Right hindlimb (tissue), 1 donor: ENCODE results near the gene PLA2G4F.

Source experiments
- DNase-seq: peaks from one replicate; pipeline ENCODE4 v3.0.0-alpha.2; 2018

PLA2G4F gene

DNA sequence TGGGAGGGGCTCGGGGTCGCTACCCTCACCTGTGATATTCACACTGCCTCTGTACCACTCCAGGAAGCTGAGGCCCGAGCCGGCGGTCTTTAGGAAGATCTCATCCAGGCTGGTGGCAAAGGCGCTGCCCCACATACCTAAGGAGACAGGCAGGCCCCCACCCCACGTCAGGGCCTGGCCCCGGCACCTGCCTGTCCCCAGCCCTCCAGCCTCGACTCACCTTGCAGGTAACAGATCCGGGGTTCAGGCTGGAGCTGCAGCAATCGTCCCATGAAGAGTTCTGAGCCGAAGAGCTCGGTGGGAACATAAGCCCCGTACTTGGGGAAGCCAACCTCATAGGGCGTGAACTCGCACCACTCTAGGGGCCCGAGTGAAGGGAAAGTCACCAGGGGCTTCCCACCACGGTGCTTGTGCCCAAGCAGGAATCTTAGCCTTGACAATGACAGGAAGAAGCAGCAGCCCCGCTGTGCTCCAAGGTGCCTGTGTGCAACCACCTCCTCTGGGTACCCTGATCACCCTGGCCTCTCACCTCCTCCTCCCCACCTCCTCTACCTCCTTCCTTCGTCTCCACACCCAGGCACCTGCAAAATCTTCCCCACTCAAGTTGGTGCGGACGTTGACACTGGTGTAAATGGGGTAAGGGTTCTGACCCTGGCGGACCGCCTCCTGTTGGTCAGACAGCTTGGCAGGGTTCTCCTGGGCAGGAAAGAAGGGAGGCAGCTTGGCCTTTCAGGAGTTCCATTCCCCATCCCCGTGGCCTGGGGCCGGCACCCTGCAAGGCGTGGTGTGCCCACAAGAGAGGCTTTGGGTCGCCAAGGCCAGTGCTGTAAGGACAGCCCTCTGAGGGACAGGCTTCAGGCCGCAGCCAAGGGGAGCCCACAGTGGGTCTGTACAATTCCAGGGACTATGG lies 10.6 kb downstream of the PLA2G4F start:
- no peak for DNase-seq

DNA sequence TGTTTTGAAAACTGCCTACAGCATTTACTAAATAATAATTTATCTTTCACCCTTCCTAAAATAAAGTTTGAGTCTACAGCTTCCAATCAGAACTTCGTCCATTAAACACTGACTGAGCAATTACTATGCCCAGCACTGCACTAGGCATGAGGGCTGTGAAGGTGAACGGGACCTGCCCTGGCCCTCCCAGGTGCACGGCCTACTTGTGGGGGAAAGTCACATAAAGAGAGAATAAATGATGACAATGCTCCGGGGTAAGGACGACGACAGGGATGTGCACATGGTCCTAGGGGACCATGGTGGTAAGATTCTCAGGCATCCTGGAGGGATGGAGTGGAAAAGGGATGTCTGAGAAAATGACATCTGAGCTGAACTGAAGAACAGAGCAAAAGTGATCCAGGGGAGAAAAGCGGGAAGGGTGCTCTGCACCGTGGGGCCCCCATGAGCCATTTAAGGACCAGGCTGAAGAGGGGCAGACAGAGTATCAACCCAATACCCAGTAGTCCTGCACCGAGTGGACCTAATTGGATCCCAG lies 11.5 kb downstream of the PLA2G4F start:
- DNase-seq, result no peak

DNA sequence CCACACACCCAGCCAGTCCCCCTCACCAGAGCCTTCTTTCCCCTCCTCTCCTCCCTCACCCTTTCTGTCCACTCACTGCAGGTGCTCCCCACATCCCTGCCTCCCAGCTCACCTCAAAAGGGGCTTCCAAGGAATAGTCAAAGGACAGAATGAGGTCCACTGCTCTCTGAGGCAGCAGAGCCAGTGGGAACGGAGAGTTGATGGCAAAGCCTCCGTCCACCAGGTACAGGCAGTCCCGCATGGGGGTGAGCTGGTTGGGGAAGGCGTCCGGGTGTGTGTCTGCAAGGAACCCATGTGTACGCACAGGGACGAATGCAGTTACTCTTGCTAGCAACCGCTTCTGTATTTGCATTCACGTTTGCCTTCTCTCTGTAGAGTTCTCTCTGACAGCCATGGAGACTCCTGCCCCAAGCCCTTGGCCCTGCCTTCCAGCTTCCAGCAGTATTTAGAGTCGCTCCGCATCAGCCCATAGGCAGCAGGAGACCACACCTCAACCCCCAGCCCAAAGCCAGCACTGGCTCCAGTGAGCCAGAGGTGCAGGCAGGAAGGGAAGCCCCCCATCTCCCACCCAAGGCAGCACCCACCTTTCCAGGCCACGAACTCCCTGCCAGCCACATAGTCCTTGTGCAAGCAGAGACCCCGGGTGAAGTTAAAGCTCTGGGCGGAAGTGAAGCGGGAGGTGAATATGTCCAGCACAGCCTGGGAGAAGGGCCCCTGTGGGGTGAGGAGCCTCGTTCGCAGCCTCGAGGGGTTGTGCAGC lies 12.4 kb downstream of the PLA2G4F start:
- no peak for DNase-seq

DNA sequence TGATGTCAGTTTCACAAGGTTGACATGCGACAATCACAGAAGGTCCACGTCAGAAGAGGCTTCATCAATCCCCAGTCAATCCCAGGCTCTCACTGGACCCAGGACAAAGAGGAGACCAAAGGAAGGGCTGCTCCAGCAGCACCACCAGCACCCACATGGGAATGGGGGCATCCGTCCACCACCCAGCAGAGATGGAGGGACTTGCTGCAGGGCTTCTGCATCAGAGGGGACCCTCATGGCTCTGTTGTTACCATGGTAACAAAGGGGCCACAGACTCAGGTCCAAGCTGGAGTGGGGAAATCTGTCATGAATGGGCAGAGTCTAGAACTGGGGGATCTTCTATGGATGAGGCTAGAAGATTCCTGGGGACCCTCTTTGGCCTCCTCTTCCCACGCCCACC lies 13.1 kb downstream of the PLA2G4F start:
- DNase-seq, result no peak

DNA sequence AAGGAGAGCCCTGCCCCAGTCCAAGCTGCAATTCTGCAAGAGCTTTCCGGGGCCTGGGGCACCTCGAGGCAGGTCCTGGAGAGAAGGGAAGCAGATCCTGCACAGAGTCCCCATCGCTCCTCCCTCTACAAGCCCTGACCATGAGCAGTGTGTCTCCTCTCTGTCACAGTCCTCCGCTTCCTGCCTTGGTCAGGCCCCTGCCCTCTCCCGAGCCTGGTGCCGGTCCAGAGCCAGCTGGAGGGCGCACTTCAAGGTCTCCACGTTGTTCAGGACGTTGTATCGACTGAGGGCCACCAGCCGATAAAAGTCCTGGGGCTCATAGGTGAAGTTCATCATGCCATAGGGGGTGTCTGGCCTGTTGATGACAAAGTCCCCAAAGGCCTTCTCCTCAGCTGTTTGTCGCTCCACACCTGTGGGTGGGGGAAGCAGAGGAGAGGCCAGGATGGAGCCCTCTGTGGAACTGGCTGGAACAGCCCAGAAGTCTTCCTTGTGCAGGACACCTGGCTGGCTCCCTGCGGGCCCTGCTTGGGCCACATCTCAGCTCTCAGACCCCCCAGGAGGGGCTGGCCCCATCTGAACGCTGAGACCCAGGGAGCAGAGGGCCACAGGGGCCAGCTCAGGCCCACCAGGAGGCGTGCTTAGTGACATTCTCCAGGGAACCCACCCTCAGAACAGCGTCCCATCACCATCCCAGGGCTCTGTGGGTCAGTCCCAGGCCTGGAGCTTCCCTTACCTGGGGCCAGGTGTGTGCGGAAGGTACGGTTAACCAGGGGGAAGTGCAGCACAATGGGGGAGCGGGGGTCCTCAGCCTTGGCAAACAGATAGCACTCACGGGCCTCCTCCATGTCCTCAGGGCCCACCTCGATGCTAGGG lies 14.4 kb downstream of the PLA2G4F start:
- DNase-seq, result no peak

DNA sequence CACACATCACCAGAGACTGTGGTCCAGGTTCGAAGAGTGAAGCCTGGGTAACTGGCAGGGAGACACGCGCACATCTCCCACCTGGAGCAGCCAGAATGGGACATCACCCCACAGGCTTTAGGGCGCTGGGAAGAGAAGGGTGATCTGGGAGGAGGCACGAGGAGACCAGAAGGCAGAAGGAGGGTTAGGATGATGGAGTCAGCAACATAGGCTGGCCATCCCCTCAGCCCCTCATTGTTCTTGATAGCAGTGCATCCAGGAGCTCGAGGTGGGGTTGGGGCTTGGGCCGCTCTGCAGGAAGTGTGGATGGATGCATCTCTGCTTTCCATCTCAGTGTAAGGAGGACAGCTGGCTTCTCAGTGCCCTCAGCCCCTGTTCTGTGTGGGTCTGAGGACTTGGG lies 15.2 kb downstream of the PLA2G4F start:
- DNase-seq, result no peak

DNA sequence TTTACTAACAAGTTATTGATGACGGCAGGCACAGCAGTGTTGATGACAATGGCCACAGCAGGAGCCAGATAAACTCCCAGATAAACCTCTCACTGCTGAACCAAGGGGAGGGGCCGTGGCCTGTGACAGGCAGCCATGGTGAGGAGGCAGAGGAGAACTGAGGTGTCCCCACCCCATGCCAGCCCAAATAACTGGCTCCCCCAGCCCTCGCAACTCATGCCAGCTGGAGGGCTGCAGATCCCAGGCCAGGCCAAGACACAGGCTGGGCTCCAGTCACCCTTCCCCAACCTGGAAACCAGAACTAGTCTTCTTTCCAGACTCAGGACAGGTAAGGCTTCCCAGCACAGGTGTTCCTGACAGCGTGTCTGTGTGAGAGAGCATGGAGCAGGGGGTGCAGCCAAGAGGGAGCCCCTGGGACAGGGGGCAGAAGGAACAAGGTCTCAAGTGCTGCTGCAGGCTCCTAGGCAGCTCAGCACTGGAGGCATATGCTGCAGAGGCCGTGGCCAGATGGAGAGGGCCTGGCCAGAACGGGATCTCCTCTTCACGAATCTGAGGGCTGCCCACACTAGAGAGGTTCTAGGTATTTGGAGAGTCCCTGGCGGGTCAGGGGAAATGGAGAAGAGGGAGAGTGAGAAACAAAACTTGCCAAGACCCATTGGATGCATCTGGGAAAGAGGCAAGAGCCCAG lies 15.9 kb downstream of the PLA2G4F start:
- DNase-seq, result no peak

DNA sequence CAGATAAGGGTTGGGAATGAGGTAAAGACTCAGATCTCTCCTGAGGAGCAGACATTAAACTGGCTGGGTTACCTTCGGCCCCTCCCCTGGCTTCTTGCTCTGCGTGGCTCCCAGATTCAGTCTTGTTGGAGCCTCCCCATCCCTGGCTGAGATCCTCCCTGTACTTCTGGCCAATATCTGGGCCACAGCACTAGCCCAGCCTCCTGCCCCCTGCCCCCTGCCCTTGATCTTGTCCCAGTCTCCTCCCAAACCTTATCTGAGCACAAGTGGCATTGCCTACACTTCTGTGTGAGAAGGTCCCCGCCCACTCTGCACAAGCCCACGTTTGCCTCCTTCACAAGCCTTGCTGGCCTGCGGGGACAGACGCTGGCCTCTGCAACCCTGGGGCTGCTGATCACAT lies 16.8 kb downstream of the PLA2G4F start:
- DNase-seq, result no peak

DNA sequence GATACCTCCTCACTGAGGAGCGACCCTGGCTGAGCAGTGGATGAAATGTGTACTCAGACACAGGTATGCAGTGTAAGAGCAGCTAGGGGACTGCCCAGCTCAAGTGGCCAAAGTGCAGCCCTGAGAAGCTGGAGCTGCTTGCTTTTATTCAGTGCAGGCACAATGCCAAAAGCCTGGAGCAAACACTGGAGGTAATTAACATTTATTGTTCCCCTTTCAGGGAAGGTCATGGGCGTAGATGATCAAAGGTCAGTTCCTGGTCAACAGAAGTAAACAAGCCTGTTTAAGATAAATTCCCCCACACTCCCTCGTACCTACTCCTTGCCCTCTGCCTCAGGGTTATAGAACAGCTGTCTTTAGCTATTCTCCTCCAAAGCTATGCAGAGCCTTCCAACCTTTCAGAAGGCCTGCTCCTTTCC lies 17.5 kb downstream of the PLA2G4F start:
- no peak for DNase-seq

DNA sequence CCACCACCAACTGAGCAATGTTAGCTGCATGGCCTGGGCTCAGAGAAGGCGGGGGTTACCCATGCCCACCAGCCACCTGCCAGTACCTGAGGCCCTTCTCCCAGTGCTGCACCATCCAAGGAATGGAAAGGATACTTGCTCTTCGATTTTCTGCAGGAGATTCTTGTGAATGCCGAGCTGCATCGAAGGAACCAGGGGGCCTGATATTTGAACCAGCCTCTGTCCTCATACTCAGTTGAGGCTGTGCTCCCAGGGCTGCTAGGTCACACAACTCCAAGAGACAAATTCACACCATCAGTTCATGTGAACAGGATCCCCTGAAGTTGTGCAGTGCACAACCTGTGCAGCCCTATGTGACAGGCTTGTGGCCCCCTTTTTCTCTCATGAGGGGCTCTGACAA lies 18.0 kb downstream of the PLA2G4F start:
- no peak for DNase-seq

DNA sequence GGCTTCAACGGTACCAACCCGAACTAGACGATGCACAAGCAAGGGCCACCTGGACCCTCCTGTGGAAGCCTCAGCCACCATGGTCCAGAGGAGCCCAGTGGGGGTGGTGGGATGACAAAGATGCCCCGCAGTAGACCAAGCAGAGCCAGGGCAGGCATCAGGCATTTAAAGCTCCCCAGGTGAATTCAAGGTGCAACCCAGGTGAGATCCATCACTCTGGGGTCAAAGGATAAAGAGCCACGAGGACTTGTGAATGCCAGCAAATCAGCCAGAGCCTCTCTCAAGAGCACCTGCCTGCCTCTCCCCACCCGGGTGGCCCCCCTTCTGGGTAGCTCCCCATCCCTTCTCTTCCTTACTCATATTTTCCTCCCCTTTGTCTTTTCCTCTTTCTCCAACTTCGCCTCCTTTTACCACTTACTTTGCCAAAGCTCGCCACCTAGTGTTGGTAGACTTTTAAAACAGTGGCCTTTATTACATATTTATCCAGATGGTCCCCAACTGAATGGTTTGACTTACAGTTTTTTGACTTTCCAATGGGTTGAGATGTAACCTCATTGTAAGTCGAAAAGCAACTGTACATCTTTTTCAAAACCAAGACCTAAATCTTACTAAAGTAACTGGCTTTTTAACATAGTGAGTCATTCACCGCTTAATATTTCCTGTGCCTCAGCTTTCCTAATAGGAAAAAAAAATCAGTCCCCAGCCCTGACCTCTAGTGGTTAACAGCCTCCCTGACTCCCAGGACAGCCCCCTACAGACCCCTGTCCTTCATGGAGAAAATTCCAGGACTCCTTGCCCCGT lies 18.8 kb downstream of the PLA2G4F start:
- DNase-seq, result no peak

DNA sequence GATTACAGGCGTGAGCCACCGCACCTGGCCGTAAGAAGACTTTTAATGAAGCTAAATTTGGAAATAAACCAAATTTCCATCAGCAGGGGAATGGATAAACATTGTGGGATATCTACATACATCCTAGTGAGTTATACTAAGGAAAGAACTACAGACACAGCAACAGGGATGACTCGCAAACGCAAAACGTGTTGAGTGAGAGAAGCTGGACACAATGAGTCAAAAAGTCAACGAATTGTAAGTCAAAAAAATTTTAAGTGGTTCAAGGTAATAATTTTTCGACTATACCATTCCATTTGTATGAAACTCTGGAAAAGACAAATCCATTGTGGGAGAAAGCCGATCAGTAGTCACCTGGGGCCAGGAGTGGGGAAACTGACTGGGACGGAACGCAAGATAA lies 19.9 kb downstream of the PLA2G4F start:
- no peak for DNase-seq

DNA sequence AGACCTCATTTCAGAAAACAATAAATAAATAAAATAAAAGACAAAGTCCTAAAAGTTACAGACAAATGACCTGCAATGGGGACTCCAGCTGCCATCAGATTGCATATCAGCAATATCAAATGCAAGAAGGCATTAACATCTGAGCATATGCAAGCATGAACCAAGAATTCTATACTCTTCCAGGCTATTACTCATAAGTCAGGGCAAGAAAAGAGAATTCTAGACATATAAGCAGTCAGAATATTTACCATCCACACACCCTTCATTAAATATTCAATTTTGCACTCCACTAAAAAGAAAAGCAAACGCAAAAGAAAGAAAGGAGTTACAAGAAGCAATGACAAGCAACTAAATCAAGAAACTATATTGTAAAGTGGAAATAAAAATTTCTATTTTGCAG lies 21.1 kb downstream of the PLA2G4F start:
- DNase-seq, result no peak

DNA sequence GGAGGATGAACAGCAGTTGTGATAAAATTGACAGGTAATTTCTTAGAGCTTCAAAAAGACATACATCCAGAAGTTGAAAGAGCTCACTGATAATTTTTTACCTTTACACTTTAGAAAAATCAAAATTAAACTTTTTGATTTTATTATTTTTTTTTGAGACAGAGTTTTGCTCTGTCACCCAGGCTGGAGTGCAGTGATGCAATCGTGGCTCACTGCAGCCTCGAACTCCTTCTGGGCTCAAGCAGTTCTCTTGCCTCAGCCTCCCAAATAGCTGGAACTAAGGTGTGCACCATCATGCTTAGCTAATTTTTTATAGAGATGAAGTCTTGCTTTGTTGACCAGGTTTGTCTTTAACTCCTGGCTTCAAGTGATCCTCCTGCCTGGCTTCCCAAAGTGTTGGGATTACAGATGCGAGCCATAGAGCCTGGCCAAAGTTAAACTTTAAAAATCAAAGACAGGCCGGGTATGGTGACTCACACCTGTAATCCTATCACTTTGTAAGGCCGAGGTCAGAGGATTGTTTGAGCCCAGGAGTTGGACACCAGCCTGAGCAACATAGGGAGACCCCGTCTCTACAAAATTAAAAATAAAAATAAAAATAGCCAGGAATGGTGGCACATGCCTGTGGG lies 21.7 kb downstream of the PLA2G4F start:
- DNase-seq, result no peak

DNA sequence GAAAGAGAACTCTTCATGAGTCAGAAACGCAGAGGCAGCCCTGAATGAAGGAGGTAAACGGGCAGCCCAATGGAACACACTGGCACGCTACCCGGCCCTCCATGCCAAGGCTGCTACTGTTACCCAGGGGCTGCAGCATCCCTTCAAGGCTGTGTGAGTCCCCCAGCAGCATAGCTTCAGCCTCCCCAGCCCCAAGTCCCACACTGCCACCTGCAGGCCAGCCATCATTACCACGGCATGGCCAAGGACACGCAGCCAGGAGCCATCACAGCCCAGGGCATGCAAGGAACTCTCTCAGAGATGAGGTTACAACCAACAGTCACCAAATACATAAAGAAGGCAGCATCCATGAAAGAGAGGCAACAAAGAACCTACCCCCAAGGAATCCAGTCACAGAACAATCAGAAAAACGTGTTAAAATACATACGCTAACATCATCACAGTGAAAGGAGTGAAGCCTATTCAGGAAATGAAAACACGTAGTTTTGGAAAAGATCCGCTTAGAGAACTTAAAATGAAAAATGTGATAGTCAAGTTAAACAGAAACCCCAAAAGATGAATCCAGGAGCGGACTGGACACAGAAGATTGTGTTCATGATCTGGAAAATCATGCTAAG lies 22.4 kb downstream of the PLA2G4F start:
- no peak for DNase-seq

DNA sequence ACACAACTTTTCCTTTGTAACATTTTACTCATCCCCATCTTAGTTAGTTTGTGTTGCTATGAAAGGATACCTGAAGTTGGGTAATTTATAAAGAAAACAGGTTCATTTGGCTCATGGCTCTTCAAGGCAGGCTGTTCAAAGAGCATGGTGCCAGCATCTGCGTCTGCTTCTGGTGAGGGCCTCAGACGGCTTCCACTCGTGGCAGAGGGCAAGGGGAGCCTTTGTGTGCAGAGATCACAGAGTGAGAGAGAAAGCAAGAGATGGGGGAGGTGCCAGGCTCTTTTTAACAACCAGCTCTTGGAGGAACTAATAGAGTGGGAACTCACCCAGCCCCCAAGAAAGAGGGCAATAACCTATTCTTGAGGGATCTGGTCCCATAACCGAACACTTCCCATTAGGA lies 23.1 kb downstream of the PLA2G4F start:
- DNase-seq, result no peak

DNA sequence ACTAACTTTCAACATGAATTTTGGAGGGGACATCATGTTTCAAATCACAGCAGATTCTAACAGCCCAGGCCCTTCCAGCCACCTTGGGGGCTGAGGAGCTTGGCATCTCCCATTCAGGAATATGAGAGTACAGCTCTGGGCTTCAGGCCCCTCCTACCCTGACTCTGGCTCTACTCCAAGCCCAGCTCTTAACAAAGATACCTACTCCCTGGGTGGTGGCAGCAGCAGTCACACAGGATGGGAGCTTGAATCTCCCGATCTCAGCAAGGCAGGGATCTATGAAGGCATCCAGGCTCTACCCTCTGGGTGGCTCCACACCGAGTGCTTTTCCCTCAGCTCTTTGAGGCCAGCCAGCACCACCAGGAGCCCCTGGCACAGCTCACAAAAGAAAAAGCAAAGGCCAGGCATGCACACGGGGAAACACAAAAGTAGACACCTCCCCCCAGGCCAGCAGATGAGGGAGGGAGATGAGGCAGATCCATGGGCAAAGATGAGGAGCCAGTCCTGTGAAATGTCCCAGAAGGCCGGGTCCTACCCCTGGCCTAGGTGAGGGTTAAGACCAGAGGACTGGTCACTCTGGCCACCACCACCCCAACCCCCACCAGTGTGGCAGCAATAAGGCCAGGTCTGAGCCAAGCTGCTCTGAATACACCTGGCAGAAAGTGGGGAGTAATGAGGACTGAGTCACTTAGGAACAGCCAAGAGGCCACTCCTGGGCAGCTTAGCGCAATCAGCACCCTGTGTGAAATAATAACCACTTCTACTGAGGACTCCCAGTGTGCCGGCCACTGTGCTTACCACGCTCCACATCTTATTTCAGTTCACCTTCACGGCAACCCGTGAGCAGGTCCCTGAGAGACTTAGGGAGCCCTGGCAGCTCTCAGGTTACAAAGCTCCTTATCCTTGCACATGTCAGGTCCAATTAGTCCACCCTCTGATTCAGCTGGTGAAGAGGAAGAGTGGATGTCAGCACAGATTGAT lies 24.3 kb downstream of the PLA2G4F start:
- DNase-seq, result no peak

DNA sequence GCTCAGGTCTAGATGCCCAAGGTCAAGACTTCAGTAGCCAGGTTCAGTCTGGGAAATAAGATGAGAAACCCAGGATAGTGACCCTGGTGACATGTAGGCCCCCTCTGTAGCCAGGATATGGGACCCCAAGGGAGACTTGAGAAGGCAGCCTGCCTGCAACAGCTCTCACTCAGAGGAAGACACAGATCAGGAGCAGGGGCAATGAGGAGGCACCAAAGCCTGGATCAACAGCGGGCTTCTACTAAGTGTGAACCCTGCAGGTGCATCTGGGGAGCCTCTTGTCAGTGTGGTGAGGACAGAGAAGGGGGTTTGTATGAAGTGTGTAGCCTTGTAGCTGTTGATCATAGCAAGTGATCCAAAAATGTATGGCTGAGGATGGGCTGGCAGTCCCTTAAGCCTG lies 25.4 kb downstream of the PLA2G4F start:
- no peak for DNase-seq
